ENCODE data around the gene KIAA1958. TPM values are rescaled to one million over a fixed set of nuclear protein-coding genes. Genes with fewer than 3 reads are reported as not detected.

KIAA1958 gene
- total and polyA plus RNA-seq, 4 donors = 0.99 to 7.1 (median 3.3) TPM

DNA sequence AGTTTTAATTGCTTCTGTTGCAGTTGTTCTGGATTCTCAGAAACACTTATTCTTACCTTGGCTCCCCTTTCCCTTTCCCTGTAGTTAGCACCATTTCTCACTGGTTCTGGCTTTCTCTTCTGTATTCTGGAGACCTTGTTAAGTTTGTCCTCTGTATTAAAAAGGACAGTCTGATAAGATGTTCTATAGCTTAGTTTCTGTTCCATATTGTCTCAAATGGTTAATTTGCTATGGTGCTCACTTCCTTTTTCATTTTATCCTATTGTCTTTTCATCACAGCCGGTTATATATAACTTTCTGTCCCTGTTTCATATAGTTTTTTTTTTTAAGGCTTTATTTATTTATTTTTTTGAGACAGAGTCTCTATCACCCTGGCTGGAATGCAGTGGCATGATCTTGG, 41.4 kb upstream of the KIAA1958 start:
- peaks cover 5 to 21% (median 10%) of the 10 kb centered on the region in 4 donors for H3K36me3 ChIP-seq (ENCODE audit: control insufficient read depth in 4 of 4, insufficient read depth in 3 of 4, low read depth in 1 of 4, low read length in 3 of 4)
- no peak for TF ChIP-seq NR2F2 (IDR thresholded peaks at IDR 0.05)
- WGBS = 79% methylated on average over 1 of the region's 1 CpG

DNA sequence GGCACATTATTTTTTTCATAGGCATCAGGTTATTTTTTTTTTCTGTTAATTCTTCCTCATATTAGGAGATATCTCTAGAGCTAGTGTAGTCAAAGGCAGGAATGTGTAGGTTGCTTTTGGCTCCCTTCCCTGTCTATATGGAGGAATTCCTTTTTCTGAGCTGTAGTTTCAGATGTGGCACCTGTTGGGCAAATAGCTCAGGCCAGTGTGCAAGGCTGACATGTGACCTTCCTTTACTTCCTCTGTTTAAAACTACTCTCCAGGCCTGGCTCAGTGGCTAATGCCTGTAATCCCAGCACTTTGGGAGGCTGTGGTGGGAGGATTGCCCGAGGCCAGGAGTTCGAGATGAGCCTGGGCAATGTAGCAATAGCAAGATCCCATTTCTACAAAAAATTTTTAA, 40.5 kb upstream of the KIAA1958 start:
- TF ChIP-seq NR2F2 (IDR thresholded peaks at IDR 0.05) (no peak), FOXA1 (IDR thresholded peaks at IDR 0.05) (no peak)
- TF ChIP-seq, protein P1, sequence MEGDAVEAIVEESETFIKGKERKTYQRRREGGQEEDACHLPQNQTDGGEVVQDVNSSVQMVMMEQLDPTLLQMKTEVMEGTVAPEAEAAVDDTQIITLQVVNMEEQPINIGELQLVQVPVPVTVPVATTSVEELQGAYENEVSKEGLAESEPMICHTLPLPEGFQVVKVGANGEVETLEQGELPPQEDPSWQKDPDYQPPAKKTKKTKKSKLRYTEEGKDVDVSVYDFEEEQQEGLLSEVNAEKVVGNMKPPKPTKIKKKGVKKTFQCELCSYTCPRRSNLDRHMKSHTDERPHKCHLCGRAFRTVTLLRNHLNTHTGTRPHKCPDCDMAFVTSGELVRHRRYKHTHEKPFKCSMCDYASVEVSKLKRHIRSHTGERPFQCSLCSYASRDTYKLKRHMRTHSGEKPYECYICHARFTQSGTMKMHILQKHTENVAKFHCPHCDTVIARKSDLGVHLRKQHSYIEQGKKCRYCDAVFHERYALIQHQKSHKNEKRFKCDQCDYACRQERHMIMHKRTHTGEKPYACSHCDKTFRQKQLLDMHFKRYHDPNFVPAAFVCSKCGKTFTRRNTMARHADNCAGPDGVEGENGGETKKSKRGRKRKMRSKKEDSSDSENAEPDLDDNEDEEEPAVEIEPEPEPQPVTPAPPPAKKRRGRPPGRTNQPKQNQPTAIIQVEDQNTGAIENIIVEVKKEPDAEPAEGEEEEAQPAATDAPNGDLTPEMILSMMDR (IDR thresholded peaks at IDR 0.05; ENCODE audit: low read depth, low read length, missing input control) = no peak
- no peak for DNase-seq (ENCODE audit: low spot score)
- no peak overlapping the region for H3K4me3 ChIP-seq (ENCODE audit: low read depth in 1 of 3, low read length in 3 of 3)
- no peak overlapping the region for H3K9ac ChIP-seq (ENCODE audit: low read depth in 1 of 2, low read length in 2 of 2)
- no peak overlapping the region for H3K27ac ChIP-seq (ENCODE audit: low read depth in 1 of 2, low read length in 2 of 2)
- WGBS = 98% methylated on average over 2 of the region's 2 CpGs
- peaks cover 4 to 21% (median 10%) of the 10 kb centered on the region in 4 donors for H3K36me3 ChIP-seq (ENCODE audit: control insufficient read depth in 4 of 4, insufficient read depth in 3 of 4, low read depth in 1 of 4, low read length in 3 of 4)
- H3K27me3 ChIP-seq (ENCODE audit: control insufficient read depth in 4 of 4, insufficient read depth in 4 of 4, low read length in 3 of 4) = no peaks in the 10 kb centered on the region
- H3K4me1 ChIP-seq (ENCODE audit: control insufficient read depth in 4 of 4, insufficient read depth in 4 of 4, low read length in 3 of 4) = no peaks in the 10 kb centered on the region
- no peaks in the 10 kb centered on the region for H3K9me3 ChIP-seq (ENCODE audit: control insufficient read depth in 4 of 4, low read length in 3 of 4)

More for the DNA sequence above, 41.4 kb upstream of the KIAA1958 start:
- Histone ChIP-seq H3K4me3 (ENCODE audit: low read depth in 1 of 3, low read length in 3 of 3) (no peak overlapping the region), H3K4me1 (ENCODE audit: control insufficient read depth in 4 of 4, insufficient read depth in 4 of 4, low read length in 3 of 4) (no peaks in the 10 kb centered on the region), H3K9me3 (ENCODE audit: control insufficient read depth in 4 of 4, low read length in 3 of 4) (no peaks in the 10 kb centered on the region), H3K27me3 (ENCODE audit: control insufficient read depth in 4 of 4, insufficient read depth in 4 of 4, low read length in 3 of 4) (no peaks in the 10 kb centered on the region), H3K9ac (ENCODE audit: low read depth in 1 of 2, low read length in 2 of 2) (no peak overlapping the region), H3K27ac (ENCODE audit: low read depth in 1 of 2, low read length in 2 of 2) (no peak overlapping the region)
- DNase-seq (ENCODE audit: low spot score) = no peak

DNA sequence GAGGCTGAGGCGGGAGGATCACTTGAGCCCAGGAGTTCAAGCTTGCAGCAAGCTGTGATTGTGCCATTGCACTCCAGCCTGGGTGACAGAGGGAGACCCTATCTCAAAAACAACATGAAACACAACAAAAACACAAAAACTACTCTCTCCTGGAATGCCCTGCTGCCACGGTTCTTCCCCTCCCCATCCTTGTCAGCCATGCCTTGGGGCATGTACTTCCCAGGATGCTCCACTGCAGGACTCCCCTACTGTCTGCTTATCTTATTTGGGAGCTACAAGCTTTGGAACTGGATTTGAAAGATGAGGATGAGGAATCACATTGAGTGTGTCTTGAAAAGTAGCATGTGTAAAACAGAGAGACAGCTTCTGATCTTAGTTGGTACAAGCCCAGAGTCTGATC, 40.1 kb upstream of the KIAA1958 start:
- TF ChIP-seq EGR1 (IDR thresholded peaks at IDR 0.05; ENCODE audit: low read depth in 2 of 2) (no peak), GABPA (IDR thresholded peaks at IDR 0.05 in 1 of 2, conservative IDR thresholded peaks at IDR 0.05 in 1 of 2) (no peak), HNF4A (conservative IDR thresholded peaks at IDR 0.05) (no peak), YY1 (IDR thresholded peaks at IDR 0.05) (no peak), TAF1 (conservative IDR thresholded peaks at IDR 0.05) (no peak)
- TF ChIP-seq, protein P2, sequence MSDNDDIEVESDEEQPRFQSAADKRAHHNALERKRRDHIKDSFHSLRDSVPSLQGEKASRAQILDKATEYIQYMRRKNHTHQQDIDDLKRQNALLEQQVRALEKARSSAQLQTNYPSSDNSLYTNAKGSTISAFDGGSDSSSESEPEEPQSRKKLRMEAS (IDR thresholded peaks at IDR 0.05) = no peak
- H3K4me3 ChIP-seq (ENCODE audit: low read depth in 1 of 3, low read length in 3 of 3) = no peak overlapping the region
- no peak overlapping the region for H3K9ac ChIP-seq (ENCODE audit: low read depth in 1 of 2, low read length in 2 of 2)
- H3K9me3 ChIP-seq (ENCODE audit: control insufficient read depth in 4 of 4, low read length in 3 of 4) = no peaks in the 10 kb centered on the region
- no peaks in the 10 kb centered on the region for H3K4me1 ChIP-seq (ENCODE audit: control insufficient read depth in 4 of 4, insufficient read depth in 4 of 4, low read length in 3 of 4)
- peaks cover 2 to 19% (median 9%) of the 10 kb centered on the region in 4 donors for H3K36me3 ChIP-seq (ENCODE audit: control insufficient read depth in 4 of 4, insufficient read depth in 3 of 4, low read depth in 1 of 4, low read length in 3 of 4)
- WGBS = 88% methylated on average over 2 of the region's 2 CpGs
- H3K27ac ChIP-seq (ENCODE audit: low read depth in 1 of 2, low read length in 2 of 2) = no peak overlapping the region
- H3K27me3 ChIP-seq (ENCODE audit: control insufficient read depth in 4 of 4, insufficient read depth in 4 of 4, low read length in 3 of 4) = no peaks in the 10 kb centered on the region
- no peak for DNase-seq (ENCODE audit: low spot score)

DNA sequence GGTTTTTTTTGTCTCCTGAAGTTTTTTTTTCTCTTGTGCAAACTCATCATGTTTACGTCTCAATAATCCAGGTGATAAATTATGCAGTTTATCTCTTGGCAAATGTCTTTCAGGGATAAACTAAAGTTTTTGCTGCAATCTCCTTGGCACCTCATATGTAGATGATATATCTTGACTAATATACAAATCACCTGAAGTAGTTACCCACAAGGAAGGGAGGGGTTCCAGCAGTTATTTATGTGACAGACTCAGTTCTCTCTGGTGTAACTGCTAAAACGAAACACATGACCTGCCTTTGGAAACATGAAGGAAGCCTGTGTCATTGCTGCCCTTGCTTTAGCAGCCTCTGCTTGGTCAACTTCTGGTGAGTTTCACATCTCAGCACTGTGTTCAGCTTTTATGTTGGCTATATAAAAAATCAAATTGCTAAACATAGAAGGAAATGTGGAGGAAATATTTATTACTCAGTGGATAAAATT, 39.3 kb upstream of the KIAA1958 start:
- Histone ChIP-seq H3K4me1 (ENCODE audit: control insufficient read depth in 4 of 4, insufficient read depth in 4 of 4, low read length in 3 of 4) (no peaks in the 10 kb centered on the region), H3K9ac (ENCODE audit: low read depth in 1 of 2, low read length in 2 of 2) (no peak overlapping the region), H3K36me3 (ENCODE audit: control insufficient read depth in 4 of 4, insufficient read depth in 3 of 4, low read depth in 1 of 4, low read length in 3 of 4) (peaks cover 2 to 19% (median 10%) of the 10 kb centered on the region in 4 donors), H3K27ac (ENCODE audit: low read depth in 1 of 2, low read length in 2 of 2) (no peak overlapping the region), H3K9me3 (ENCODE audit: control insufficient read depth in 4 of 4, low read length in 3 of 4) (no peaks in the 10 kb centered on the region), H3K4me3 (ENCODE audit: low read depth in 1 of 3, low read length in 3 of 3) (no peak overlapping the region), H3K27me3 (ENCODE audit: control insufficient read depth in 4 of 4, insufficient read depth in 4 of 4, low read length in 3 of 4) (no peaks in the 10 kb centered on the region)
- WGBS = 77% methylated on average over 2 of the region's 2 CpGs
- TF ChIP-seq YY1 (IDR thresholded peaks at IDR 0.05) (no peak), TAF1 (conservative IDR thresholded peaks at IDR 0.05) (no peak), EGR1 (IDR thresholded peaks at IDR 0.05; ENCODE audit: low read depth in 2 of 2) (no peak), SP1 (IDR thresholded peaks at IDR 0.05) (no peak)
- DNase-seq (ENCODE audit: low spot score) = no peak

All from liver (tissue), 9 donors.